Brain pericyte (primary cell): ENCODE data around the gene KDM2A.

Source experiments
- DNase-seq: peaks from one replicate; pipeline ENCODE4 v3.0.0-alpha.2; 2012; ENCODE audit warnings: low read depth, low spot score

The KDM2A gene

DNA sequence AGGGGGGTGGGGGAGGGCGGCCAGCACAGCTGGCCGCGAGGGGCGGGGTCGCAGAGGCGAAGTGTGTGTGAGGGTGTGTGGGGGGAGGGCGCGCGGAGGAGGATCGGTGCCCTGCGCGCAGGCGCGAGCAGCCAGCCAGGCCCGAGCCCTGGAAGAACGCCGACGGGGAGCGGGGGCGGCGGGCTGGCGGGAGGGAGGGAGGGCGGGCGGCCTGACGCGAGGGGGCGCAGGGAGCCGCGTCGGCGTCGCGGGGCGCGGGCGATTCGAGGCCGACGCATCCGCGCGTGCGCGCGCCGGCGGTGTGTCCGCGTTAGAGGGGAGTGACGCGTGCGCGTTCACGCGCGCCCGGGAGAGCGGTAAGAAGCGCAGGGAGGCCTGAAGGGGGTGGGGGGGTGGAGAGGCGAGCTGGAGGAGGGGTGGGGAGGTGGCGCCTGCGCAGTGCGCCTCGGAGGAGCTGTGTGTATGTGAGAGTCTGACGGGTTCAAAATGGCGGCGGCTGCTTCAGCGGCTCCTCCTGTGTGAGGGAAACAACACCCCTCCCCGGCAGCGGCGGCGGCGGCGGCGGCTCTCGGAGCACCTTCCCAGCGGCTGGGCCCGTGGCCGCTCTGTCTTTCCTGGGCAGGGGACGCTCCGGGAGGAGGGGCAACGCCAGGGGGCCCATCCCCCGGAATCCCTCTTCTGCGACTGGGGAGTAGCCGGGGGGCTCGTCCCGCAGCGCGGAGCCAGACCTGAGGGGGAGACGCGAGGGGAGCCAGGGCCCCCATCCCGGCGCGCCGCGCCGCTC is at the start of gene KDM2A:
Gene KDM2A, plus strand, starts transcription at position 463 of the 784 bp plus-strand sequence. CDS start 2,054 bp downstream, outside the sequence.
- DNase-seq = peak; percentile 94

DNA sequence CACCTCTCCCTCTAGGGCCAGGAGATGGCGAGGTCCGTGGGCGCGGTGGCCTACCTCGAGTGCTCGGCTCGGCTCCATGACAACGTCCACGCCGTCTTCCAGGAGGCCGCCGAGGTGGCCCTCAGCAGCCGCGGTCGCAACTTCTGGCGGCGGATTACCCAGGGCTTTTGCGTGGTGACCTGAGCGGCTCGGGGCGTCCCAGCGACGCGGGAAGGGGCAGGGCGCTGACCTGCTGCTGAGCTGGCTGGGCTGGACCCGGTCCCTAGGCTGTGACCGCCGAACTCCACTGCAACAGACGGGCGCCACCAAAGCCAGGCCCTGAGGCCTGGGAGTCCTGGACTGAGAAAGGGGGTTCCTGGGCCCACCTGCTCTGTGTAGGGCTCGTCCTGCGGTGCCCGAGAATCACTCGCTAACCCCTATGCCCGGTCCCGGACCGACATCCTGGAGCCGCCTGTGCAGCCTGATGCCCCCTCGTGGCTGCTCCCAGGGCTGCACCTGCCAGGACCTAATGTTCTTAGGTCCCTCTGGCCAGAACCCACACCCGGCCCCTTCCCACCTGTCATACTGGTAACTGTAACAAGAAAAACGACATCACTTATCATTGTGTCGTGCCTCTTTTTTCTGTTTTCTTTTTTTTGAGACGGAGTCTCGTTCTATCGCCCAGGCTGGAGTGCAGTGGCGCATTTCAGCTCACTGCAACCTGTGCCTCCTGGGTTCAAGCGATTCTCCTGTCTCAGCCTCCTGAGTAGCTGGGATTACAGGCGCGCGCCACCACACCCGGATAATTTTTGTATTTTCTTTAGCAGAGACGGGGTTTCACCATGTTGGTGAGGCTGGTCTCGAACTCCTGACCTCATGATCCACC is 47.4 kb upstream of the KDM2A start:
- DNase-seq = no peak

DNA sequence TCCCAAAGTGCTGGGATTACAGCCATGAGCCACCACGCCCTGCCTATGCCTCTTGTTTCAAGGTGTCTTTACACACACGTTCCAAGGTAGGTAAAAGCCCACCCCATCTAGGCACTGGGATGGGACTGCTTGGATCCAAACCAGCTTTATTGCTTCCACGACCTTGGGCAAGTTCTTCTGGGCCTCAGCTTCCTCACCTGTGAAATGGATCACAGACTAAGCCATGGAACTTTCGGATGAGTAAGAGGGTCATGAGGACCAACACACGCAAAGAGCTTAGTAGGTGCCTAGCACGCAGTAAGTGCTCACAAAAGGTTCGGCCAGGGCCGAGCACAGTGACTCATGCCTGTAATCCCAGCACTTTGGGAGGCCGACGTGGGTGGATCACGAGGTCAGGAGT is 46.8 kb upstream of the KDM2A start:
- no peak for DNase-seq

DNA sequence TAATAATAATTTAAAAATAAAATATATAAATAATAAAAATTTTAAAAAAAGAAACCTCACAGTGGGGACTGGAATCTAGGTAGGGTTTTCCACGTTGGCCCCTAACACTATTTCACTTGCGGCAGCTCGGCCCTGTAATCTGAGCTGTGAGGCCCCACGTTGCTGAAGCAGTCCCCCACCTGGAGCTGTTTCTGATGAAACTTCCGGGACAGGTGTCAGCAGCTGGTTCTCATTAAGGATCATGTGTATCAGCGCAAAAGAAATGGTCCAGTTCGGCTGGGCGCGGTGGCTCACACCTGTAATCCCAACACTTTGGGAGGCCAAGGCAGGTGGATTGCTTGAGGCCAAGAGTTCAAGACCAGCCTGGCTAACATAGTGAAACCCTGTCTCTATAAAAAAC is 45.2 kb upstream of the KDM2A start:
- no peak for DNase-seq

DNA sequence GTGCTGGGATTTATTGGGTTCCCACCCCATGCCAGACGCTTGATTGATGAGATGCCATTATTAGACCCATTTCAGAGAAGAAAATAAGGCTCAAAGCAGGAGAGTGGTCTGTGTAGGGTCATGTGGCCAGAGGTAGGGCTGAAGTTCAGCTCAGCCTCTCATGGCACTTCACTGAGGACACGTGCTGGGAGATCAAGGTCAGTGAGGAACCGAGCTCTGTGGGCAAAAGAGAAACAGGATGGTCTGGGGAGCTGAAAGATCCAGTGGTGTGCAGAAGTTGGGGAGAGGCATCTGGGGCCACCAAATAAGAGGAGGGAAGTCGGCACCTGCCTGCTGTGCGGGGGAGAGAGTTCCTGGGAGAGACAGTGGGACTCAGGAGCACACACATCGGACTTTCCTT is 42.9 kb upstream of the KDM2A start:
- DNase-seq = no peak

DNA sequence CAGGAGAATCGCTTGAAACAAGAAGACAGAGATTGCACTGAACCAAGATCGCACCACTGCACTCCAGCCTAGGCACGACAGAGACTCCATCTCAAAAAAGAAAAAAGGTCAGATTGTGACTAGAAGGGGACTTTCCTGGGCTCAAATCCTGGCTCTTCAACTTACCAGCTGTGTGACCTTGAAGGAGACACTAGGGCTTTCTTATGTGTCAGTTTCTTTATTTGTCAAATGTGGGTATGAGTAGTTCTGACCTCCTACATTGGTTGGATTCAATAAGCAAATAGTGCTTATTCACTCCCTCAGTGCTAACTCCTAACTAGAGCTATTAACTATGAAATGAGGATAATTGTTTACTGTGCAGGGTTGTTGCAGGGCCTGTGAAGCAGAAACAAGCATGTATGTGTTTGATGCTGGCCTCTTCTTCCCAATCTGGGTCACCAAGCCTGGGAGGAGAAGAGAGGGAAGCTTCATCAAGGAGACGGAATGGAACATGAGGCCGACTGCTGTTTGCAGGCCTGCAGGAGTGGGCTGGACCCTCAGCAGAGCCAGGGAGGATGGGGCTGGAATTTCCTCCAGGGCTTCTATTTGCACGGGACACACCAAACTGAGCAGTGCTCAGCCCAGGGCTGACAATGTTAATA is 39.9 kb upstream of the KDM2A start:
- no peak for DNase-seq

DNA sequence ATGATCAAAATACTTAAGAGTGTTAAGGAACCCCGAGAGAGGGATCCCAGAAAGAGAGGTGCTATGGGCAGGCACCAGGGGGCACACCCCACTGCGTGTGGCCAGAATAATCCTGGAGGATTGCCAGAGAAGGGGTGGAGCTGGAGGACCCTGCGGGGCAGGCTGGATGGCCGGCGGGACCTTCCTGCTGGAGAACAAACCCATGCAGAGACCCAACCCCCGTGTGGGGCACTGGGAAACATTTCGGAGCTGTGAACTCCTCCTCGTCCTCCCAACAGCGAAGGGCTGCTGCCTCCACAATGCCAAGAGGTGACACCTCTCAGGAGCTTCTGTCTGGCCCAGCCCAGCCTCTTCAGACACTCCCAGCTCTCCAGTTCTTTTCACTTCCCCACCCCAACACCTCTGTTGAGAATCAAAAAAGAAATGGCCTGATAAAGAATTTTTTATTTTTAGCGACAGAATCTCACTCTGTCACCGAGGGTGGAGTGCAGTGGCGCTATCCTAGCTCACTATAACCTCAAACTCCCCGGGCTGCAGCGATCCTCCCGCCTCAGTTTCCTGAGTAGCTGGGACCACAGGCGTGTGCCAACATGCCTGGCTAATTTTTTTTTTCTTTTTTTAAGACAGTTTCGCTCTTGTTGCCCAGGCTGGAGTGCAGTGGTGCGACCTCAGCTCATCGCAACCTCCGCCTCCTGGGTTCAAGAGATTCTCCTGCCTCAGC is 36.8 kb upstream of the KDM2A start:
- no peak for DNase-seq

DNA sequence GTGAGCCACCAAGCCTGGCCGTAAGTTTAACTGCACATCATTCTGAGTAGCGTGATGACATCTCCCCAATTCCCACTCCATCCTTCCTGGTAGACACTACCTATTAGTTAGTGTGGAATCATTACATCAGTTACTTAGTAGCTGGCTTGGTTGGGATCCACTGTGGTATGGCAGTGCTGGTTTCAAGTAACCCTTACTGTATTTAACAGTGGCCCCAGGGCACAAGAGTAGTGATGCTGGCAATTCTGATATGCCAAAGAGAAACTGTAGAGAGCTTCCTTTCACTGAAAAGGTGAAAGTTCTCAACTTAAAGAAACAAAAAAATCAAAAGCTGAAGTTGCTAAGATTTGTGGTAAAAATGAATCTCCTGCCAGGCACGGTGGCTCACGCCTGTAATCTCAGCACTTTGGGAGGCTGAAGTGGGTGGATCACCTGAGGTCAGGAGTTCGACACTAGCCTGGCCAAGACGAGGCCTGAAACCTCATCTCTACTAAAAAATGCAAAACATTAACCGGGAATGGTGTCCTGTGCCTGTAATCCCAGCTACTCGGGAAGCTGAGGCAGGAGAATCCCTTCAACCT is 35.2 kb upstream of the KDM2A start:
- DNase-seq = no peak

DNA sequence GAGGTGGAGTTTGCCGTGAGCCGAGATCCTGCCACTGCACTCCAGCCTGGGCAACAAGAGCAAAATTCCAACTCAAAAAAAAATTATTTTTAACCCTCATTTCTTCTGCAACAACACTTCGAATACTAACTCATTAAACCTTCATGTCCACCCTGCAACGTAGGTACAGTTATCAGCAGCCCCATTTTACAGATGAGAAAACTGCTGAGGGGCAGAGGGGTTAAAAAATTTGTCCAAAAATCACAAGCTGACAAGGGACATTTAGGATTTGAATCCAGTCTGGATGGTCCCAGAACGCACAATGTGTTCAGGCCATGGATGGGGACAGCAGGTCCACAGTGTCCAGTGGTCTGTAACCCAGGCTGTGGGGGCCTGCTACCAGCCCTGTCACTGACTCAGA is 33.4 kb upstream of the KDM2A start:
- no peak for DNase-seq

DNA sequence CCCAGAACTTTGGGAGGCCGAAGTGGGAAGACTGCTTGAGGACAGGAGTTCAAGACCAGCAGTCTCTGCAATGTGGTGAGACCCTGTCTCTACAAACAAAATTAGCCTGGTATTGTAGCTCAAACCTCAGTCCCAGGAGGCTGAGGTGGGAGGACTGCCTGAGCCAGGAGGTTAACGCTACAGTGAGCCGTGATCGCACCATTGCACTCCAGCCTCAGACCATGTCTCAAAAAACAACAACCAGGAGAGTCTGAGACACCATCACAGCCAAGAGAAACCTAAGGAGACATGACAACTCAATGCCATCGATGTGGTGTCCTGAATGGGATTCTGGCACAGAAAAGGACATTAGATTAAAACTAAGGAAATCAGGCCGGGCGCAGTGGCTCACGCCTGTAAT is 28.3 kb upstream of the KDM2A start:
- no peak for DNase-seq

DNA sequence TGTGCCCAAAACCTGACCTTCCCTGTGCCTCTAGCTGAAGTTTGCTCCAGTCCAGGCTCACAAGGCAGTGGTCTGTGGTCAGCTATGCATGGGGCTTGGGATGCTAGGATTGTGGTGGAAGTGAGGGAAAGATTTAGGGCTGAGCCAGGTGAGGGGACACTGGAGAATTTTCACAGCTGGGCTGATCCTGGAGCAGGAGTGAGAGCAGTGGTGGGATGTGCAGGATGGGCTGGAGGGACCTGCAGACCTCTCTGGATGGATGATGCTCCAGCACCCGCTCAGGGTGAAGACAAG is 23.9 kb upstream of the KDM2A start:
- DNase-seq = no peak

DNA sequence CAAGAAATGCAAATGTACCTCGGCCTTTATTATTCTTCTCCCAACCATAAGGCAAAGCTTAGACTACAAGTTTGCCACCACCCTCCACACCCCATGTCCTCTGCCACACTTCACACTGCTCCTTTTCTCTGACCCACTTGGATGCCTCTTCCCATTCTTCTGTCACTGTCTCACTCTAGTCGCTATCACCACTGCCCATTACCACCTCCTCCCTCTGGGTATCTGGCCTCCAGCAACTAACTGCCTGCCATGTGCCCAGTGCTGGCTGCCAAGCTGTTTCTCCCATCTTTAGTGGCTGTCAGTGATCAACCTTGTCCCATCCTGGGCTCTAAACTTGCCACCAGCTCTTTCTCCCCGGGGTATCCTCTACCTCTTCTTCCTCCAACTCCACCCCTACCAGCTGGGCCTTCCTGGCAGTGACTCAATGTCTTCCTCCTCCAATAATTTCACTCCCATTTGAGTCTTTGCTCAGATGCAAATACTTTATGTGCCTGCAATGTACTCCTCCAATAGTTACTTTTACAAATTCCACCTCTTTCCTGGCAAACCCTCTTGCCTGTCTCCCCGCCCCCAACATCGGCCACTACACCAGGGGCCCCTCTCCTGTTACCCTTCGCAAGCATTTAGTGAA is 20.1 kb upstream of the KDM2A start:
- DNase-seq = no peak

DNA sequence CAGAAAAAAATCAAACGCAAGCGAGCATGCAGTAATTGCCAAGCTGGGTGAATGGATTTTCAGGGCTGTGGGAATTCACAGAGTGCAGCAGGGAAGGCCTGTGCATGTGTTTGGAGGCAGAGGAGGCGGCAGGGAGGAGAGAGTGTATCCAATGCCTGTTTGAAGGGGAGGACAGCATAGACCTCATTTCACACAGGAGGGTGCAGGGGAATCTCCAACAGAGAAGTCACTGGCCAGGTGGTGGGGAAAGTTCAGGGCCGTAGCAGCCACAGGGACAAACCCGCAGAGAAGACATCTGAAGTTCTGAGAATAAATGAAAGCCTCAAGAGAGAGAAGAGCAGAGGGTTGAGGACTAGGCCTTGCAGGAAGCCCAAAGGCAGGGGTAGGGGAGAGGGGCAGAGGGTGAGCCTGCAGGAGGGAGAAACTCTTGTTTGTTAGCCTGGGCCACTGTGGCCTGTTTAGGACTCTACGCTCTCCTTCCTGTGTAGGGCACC is 19.2 kb upstream of the KDM2A start:
- DNase-seq = no peak

DNA sequence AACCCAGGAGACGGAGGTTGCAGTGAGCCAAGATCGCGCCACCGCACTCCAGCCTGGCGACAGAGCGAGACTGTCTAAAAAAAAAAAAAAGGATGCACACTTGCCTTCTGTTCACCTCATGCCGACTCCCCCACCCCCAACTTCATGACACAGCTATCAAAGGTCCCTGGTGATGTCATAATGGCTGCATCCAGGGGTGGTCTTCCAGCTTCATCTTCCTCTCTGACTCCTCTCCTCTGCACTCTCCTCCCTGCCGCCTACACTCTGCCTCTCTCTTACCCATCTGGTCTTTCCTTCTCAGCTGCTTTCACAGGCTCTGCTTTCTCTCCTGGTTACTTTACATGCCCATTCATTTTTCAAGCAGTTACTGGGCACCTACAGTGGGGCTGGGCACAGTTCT is 16.4 kb upstream of the KDM2A start:
- DNase-seq = no peak

DNA sequence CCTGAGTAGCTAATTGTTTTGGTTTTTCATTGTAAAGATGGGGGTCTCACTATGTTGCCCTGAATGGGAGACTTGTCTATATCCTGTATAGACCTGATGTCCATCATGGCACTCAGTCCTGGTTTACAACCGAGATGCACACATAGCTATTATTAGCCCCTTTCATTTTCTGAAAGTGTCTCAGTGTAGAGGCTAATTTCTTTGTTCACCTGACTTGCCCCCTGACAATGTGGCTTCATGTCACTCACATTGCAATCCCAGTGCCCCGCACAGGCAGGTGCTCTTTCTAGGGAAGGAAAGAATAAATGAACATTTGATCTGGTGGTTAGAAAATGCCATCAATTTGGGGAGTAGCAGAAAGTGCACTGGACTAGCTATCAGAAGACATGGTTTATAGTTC is 13.1 kb upstream of the KDM2A start:
- no peak for DNase-seq

DNA sequence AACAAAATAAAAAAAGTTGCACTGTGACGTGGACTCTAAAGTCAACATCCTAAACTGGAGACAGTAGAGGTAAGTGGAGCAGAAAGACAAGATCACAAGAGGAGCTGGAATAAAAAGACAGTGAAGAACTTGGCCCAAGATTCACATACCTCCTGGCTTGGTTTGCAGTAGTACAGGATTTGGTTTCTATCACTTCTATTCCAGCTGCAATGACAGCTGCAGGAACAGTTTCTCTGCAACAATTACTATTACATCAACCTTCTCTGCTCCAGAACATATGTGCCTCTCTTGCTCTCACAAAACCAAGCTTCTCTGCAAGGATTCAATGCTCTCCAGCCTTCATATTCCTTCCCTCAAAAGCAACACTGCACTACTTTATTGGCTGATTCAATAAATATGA is 7.8 kb upstream of the KDM2A start:
- DNase-seq = no peak

DNA sequence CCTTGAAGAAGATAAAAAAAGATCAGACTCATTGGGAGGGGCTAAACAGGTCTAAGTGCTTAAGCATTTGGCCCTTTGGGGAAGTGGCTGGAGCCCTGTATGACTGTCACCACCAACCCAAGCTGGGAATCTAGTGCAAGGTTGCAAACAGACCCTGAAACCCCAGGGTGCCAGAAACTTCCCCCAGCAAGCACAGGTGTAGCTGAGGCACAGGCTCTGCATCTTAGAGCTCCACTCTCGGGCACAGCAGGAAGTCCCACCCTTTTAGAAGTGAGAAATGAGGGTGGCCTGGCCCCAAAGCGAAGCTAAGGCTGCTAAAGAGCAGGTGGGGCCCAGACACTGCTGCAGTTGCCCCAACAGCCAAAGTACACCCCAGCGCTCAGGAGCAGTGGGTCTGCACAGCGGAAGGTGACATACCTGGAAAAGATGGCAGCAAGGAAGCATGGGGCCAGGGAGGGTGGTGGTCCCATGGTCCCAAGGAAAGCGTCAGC is 5.8 kb upstream of the KDM2A start:
- DNase-seq = no peak

DNA sequence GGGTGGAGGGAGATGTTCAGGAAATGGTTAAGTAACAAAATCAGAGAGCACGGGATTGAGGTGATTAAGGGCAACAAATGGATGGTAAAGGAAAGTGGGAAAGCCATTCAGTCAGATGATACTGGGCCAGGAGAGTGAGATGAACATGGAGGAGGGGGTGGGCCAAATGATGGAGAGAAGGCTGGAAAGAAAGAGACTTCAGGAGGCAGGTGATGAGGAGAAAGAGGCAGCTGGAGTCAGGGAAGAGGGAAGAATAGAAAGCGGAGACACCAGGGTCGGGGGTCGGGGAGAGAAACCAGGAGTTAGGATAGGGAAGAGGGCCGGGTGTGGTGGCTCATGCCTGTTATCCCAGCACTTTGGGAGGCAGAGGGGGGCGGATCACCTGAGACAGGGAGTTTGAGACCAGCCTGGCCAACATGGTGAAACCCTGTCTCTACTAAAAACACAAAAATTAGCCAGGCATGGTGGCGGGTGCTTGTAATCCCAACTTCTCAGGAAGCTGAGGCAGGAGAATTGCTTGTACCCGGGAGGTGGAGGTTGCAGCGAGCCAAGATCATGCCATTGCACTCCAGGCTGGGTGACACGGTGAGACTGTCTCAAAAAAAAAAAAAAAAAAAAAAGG is 4.7 kb upstream of the KDM2A start:
- no peak for DNase-seq

DNA sequence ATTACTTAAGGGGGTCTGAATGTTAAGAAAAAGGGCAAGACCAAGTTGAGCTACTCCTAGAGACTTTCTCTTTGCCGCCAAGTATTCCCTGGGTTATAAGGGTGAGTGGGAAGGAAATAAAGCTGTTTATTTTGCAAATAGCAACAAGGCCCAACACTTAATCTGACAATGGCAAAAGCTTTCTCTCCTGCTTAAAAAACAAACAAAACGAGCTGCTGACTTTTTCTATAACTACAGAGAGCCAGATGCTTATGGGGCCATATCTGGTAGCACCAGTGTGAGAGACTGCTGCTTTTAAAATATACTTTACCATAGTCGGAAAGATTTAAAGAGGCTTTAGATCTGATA is 2.3 kb upstream of the KDM2A start:
- no peak for DNase-seq

DNA sequence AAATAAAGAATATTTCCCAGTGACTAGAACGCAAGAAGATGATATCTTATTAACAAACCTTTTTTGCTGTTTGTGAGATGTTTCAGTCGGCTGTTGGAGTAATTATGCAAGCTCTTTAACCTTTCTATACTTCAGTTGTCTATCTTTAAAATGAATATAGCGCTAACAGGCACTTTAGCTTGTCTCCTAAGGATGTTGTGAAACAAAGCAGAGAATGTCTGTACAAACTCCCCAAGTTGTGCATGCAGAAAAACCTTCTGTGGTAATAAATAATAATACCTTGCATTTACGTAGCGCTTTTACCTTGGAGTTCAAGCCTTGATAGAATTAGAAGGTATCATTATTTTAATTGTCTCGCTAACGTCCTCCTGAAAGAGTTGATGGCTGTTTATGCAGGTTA is 1.9 kb upstream of the KDM2A start:
- DNase-seq = no peak
